ENCODE measurements around the gene DKKL1. TPM values are rescaled to one million over a fixed set of nuclear protein-coding genes. Genes with fewer than 3 reads are reported as not detected.

DKKL1 gene
- total and polyA plus RNA-seq, 3 experiments from 2014 or later: not detected

- H3K9me3 ChIP-seq (ENCODE audit: low read length): no peaks in the 10 kb centered on the region
- Mint-ChIP-seq H3K4me1 (peaks cover 10 to 23% (median 20%) of the 10 kb centered on the region in 3 donors), H3K9me3 (no peaks in the 10 kb centered on the region), H3K27me3 (peaks cover 43 to 48% of the 10 kb centered on the region in 2 donors), H3K27ac (no peak overlapping the region), H3K36me3 (no peaks in the 10 kb centered on the region), H3K4me3 (no peak overlapping the region)
- DNase-seq: no peak
- H3K36me3 ChIP-seq (ENCODE audit: insufficient read depth, low read length): no peaks in the 10 kb centered on the region
- H3K4me3 ChIP-seq (ENCODE audit: low read length): no peak overlapping the region
- no peak overlapping the region for H3K27ac ChIP-seq (ENCODE audit: low read depth, low read length)
- ChIA-PET CTCF (interaction anchor here (1.3 kb wide), 1 partner anchor 10 kb away, joined by 3 read pairs; no protein-coding TSS in a partner anchor), POLR2A (interaction anchor here (0.6 kb wide), 1 partner anchor 35 kb away, joined by 5 read pairs; the partner anchor contains the start of gene PIH1D1)
- H3K4me1 ChIP-seq (ENCODE audit: insufficient read depth, low read length): peaks cover 14% of the 10 kb centered on the region
- peaks cover 20% of the 10 kb centered on the region for H3K27me3 ChIP-seq (ENCODE audit: insufficient read depth, low read length, poor library complexity, severe bottlenecking)
These were observed 53.4 kb downstream of the DKKL1 start for GRCh38 chr19:49417088-49417487.

- Histone ChIP-seq H3K4me1 (ENCODE audit: insufficient read depth, low read length) (peaks cover 27% of the 10 kb centered on the region), H3K9me3 (ENCODE audit: low read length) (no peaks in the 10 kb centered on the region), H3K36me3 (ENCODE audit: insufficient read depth, low read length) (no peaks in the 10 kb centered on the region), H3K27me3 (ENCODE audit: insufficient read depth, low read length, poor library complexity, severe bottlenecking) (peaks cover 35% of the 10 kb centered on the region), H3K4me3 (ENCODE audit: low read length) (no peak overlapping the region), H3K27ac (ENCODE audit: low read depth, low read length) (no peak overlapping the region)
- Mint-ChIP-seq H3K4me3 (no peak overlapping the region), H3K9me3 (no peaks in the 10 kb centered on the region), H3K27me3 (peaks cover 52 to 58% of the 10 kb centered on the region in 2 donors), H3K36me3 (no peaks in the 10 kb centered on the region), H3K27ac (no peak overlapping the region), H3K4me1 (peaks cover 17 to 29% (median 29%) of the 10 kb centered on the region in 3 donors)
- ChIA-PET POLR2A (no interaction called here), CTCF (interaction anchor here (1.3 kb wide), 1 partner anchor 193 kb away, joined by 3 read pairs; no protein-coding TSS in a partner anchor)
- no peak for DNase-seq
These were observed 54.8 kb downstream of the DKKL1 start for GRCh38 chr19:49418511-49418910.

- no peaks in the 10 kb centered on the region for H3K9me3 ChIP-seq (ENCODE audit: low read length)
- Mint-ChIP-seq H3K36me3 (no peaks in the 10 kb centered on the region), H3K27ac (no peak overlapping the region), H3K9me3 (no peaks in the 10 kb centered on the region), H3K4me1 (peaks cover 23 to 36% (median 36%) of the 10 kb centered on the region in 3 donors), H3K4me3 (no peak overlapping the region), H3K27me3 (peaks cover 55 to 64% of the 10 kb centered on the region in 2 donors)
- DNase-seq: no peak
- no peak overlapping the region for H3K27ac ChIP-seq (ENCODE audit: low read depth, low read length)
- H3K4me1 ChIP-seq (ENCODE audit: insufficient read depth, low read length): peaks cover 33% of the 10 kb centered on the region
- no peaks in the 10 kb centered on the region for H3K36me3 ChIP-seq (ENCODE audit: insufficient read depth, low read length)
- ChIA-PET POLR2A (no interaction called here), CTCF (interaction anchor here (0.9 to 1.3 kb wide), 2 partner anchors 8 to 194 kb away, joined by 3 read pairs; no protein-coding TSS in a partner anchor)
- H3K27me3 ChIP-seq (ENCODE audit: insufficient read depth, low read length, poor library complexity, severe bottlenecking): peaks cover 38% of the 10 kb centered on the region
- no peak overlapping the region for H3K4me3 ChIP-seq (ENCODE audit: low read length)
These were observed 55.5 kb downstream of the DKKL1 start for GRCh38 chr19:49419173-49419572.

GRCh38 chr19:49420227-49420626 lies 56.5 kb downstream of the DKKL1 start:
- H3K27ac Mint-ChIP-seq: peak overlapping the region in 1 of 8 donors; percentile 4
- H3K27ac ChIP-seq (ENCODE audit: low read depth, low read length): no peak overlapping the region
- H3K27me3 ChIP-seq (ENCODE audit: insufficient read depth, low read length, poor library complexity, severe bottlenecking): peaks cover 48% of the 10 kb centered on the region
- CTCF ChIA-PET: interaction anchor here (0.9 to 2.3 kb wide), 2 partner anchors 9 to 28 kb away, joined by 3 to 5 read pairs; no protein-coding TSS in a partner anchor
- H3K27me3 Mint-ChIP-seq: peaks cover 63 to 72% of the 10 kb centered on the region in 2 donors
- no peaks in the 10 kb centered on the region for H3K9me3 ChIP-seq (ENCODE audit: low read length)
- no peaks in the 10 kb centered on the region for H3K9me3 Mint-ChIP-seq
- H3K4me1 ChIP-seq (ENCODE audit: insufficient read depth, low read length): peaks cover 34% of the 10 kb centered on the region
- H3K4me3 ChIP-seq (ENCODE audit: low read length): no peak overlapping the region
- peak overlapping the region in 1 of 7 donors; percentile 78 for H3K4me3 Mint-ChIP-seq
- DNase-seq: no peak
- no peaks in the 10 kb centered on the region for H3K36me3 ChIP-seq (ENCODE audit: insufficient read depth, low read length)
- peaks cover 29 to 47% (median 38%) of the 10 kb centered on the region in 3 donors for H3K4me1 Mint-ChIP-seq
- H3K36me3 Mint-ChIP-seq: no peaks in the 10 kb centered on the region
- POLR2A ChIA-PET: no interaction called here

GRCh38 chr19:49421039-49421877 lies 57.6 kb downstream of the DKKL1 start:
- CTCF ChIA-PET: interaction anchor here (0.9 to 2.3 kb wide), 2 partner anchors 29 to 49 kb away, joined by 3 to 5 read pairs; no protein-coding TSS in a partner anchor
- Mint-ChIP-seq H3K36me3 (no peaks in the 10 kb centered on the region), H3K27me3 (peaks cover 71 to 82% of the 10 kb centered on the region in 2 donors), H3K4me1 (peaks cover 37 to 57% (median 45%) of the 10 kb centered on the region in 3 donors), H3K9me3 (no peaks in the 10 kb centered on the region), H3K4me3 (peak overlapping the region; percentile 10 to 61 (median 46)), H3K27ac (peak overlapping the region in 6 of 8 donors; percentile 7 to 85 (median 30))
- Histone ChIP-seq H3K27me3 (ENCODE audit: insufficient read depth, low read length, poor library complexity, severe bottlenecking) (peaks cover 59% of the 10 kb centered on the region), H3K27ac (ENCODE audit: low read depth, low read length) (no peak overlapping the region), H3K4me3 (ENCODE audit: low read length) (no peak overlapping the region), H3K4me1 (ENCODE audit: insufficient read depth, low read length) (peaks cover 40% of the 10 kb centered on the region), H3K9me3 (ENCODE audit: low read length) (no peaks in the 10 kb centered on the region), H3K36me3 (ENCODE audit: insufficient read depth, low read length) (no peaks in the 10 kb centered on the region)
- POLR2A ChIA-PET: no interaction called here
- peak in 2 of 5 donors; percentile 17 to 32 for DNase-seq

- H3K4me1 Mint-ChIP-seq: peaks cover 43 to 63% (median 50%) of the 10 kb centered on the region in 3 donors
- POLR2A ChIA-PET: no interaction called here
These were observed 58.2 kb downstream of the DKKL1 start for GRCh38 chr19:49421878-49422202.

GRCh38 chr19:49422407-49423070 lies 58.9 kb downstream of the DKKL1 start:
- Mint-ChIP-seq H3K4me1 (peaks cover 47 to 69% (median 52%) of the 10 kb centered on the region in 3 donors), H3K27ac (peak overlapping the region in 3 of 8 donors; percentile 52 to 83 (median 80)), H3K36me3 (no peaks in the 10 kb centered on the region), H3K27me3 (peaks cover 79 to 88% of the 10 kb centered on the region in 2 donors), H3K9me3 (no peaks in the 10 kb centered on the region), H3K4me3 (peak overlapping the region; percentile 19 to 86 (median 75))
- H3K4me3 ChIP-seq (ENCODE audit: low read length): peak overlapping the region; percentile 53
- peak; percentile 27 to 63 (median 41) for DNase-seq
- H3K27ac ChIP-seq (ENCODE audit: low read depth, low read length): no peak overlapping the region
- H3K36me3 ChIP-seq (ENCODE audit: insufficient read depth, low read length): no peaks in the 10 kb centered on the region
- H3K9me3 ChIP-seq (ENCODE audit: low read length): no peaks in the 10 kb centered on the region
- H3K4me1 ChIP-seq (ENCODE audit: insufficient read depth, low read length): peaks cover 42% of the 10 kb centered on the region
- ChIA-PET POLR2A (no interaction called here), CTCF (interaction anchor here (0.9 kb wide), 1 partner anchor 48 kb away, joined by 3 read pairs; no protein-coding TSS in a partner anchor)
- H3K27me3 ChIP-seq (ENCODE audit: insufficient read depth, low read length, poor library complexity, severe bottlenecking): peaks cover 70% of the 10 kb centered on the region

More at GRCh38 chr19:49421878-49422202, 58.2 kb downstream of the DKKL1 start:
- Histone ChIP-seq H3K4me3 (ENCODE audit: low read length) (no peak overlapping the region), H3K36me3 (ENCODE audit: insufficient read depth, low read length) (no peaks in the 10 kb centered on the region), H3K4me1 (ENCODE audit: insufficient read depth, low read length) (peaks cover 42% of the 10 kb centered on the region), H3K27ac (ENCODE audit: low read depth, low read length) (no peak overlapping the region), H3K9me3 (ENCODE audit: low read length) (no peaks in the 10 kb centered on the region), H3K27me3 (ENCODE audit: insufficient read depth, low read length, poor library complexity, severe bottlenecking) (peaks cover 65% of the 10 kb centered on the region)
- DNase-seq: no peak
- Mint-ChIP-seq H3K9me3 (no peaks in the 10 kb centered on the region), H3K27me3 (peaks cover 77 to 88% of the 10 kb centered on the region in 2 donors), H3K4me3 (peak overlapping the region; percentile 9 to 61 (median 37)), H3K36me3 (no peaks in the 10 kb centered on the region), H3K27ac (peak overlapping the region in 4 of 8 donors; percentile 7 to 66 (median 30))
- CTCF ChIA-PET: interaction anchor here (0.9 to 2.3 kb wide), 2 partner anchors 30 to 48 kb away, joined by 3 to 5 read pairs; no protein-coding TSS in a partner anchor

All from CD8-positive, alpha-beta memory T cell (primary cell).